Stimulated activated CD8-positive, alpha-beta memory T cell treated with anti-CD3 and anti-CD28 coated beads, Interleukin-7, amount 100 ng/mL, for 48 hours (primary cell): ENCODE data around the gene TAS1R2.
"Not testable (repeated sequence)": the region's sequence is repeated elsewhere in the genome, so short reads cannot be mapped to it uniquely, and the experiment has no call there.

Experiments
- DNase-seq, 2 donors: peaks; one replicate each; pipeline ENCODE4 v3.0.0-alpha.2; 2020; ENCODE audit warnings: low read depth in 1 of 2; ENCODE audit errors: extremely low read depth in 1 of 2

Gene TAS1R2

GRCh38 chr1:18869847-18870594 is 10.6 kb upstream of the TAS1R2 start:
- no peak for DNase-seq

GRCh38 chr1:18868801-18869424 is 9.5 kb upstream of the TAS1R2 start:
- DNase-seq = no peak

GRCh38 chr1:18868354-18868753 is 8.9 kb upstream of the TAS1R2 start:
- DNase-seq = no peak

GRCh38 chr1:18866846-18867245 is 7.4 kb upstream of the TAS1R2 start:
- no peak for DNase-seq

GRCh38 chr1:18866314-18866713 is 6.9 kb upstream of the TAS1R2 start:
- no peak for DNase-seq

GRCh38 chr1:18865176-18865575 is 5.7 kb upstream of the TAS1R2 start:
- no peak for DNase-seq

- DNase-seq = no peak
Observed at GRCh38 chr1:18861590-18861989, 2.1 kb upstream of the TAS1R2 start.

- DNase-seq = no peak
Observed at GRCh38 chr1:18861082-18861481, 1.6 kb upstream of the TAS1R2 start.

- no peak for DNase-seq
Observed at GRCh38 chr1:18858070-18858688, 1.3 kb downstream of the TAS1R2 start.

- no peak for DNase-seq
Observed at GRCh38 chr1:18856435-18856834, 3.0 kb downstream of the TAS1R2 start.

- no peak for DNase-seq
Observed at GRCh38 chr1:18855573-18855972, 3.9 kb downstream of the TAS1R2 start.

- no peak for DNase-seq
Observed at GRCh38 chr1:18854331-18855025, 5.0 kb downstream of the TAS1R2 start.

- DNase-seq = no peak
Observed at GRCh38 chr1:18852501-18852900, 7.0 kb downstream of the TAS1R2 start.

- DNase-seq = no peak
Observed at GRCh38 chr1:18849261-18849711, 10.2 kb downstream of the TAS1R2 start.

- DNase-seq = not testable (repeated sequence)
Observed at GRCh38 chr1:18847723-18848122, 11.7 kb downstream of the TAS1R2 start.

GRCh38 chr1:18840145-18840544 is 19.3 kb downstream of the TAS1R2 start:
- no peak for DNase-seq

- no peak for DNase-seq
Observed at GRCh38 chr1:18836654-18837053, 22.8 kb downstream of the TAS1R2 start.

GRCh38 chr1:18832319-18832718 is 27.1 kb downstream of the TAS1R2 start:
- DNase-seq = not testable (repeated sequence)

GRCh38 chr1:18831656-18832055 is 27.8 kb downstream of the TAS1R2 start:
- no peak for DNase-seq

GRCh38 chr1:18830596-18830995 is 28.9 kb downstream of the TAS1R2 start:
- no peak for DNase-seq

- DNase-seq = no peak
Observed at GRCh38 chr1:18829671-18830070, 29.8 kb downstream of the TAS1R2 start.
